IMR-90 (cell line): ENCODE data around the gene STK35. TPM values are rescaled to one million over a fixed set of nuclear protein-coding genes. Genes with fewer than 3 reads are reported as not detected.

Source experiments
- ATAC-seq: fragments of 200-7000 bp; cut with Tn5 transposase; 2 replicates; pipeline ENCODE4 v1.9.1; 2020; ENCODE audit warnings: low read depth, mild to moderate bottlenecking, moderate library complexity
- BruUV-seq: library from RNA; stranded (reverse); fragments of 400-500 nt; replicated peaks from 2 replicates; lab custom pipeline; 2021; lab: Mats Ljungman, UMichigan
- CTCF ChIA-PET: fragments of 300-600 bp; formaldehyde crosslinking; extraction: SDS; loops from one replicate; lab custom pipeline; 2021; ENCODE audit warnings: antibody characterized with exemption; lab: Yijun Ruan, JAX
- POLR2A ChIA-PET: fragments of 300-600 bp; sonication (Branson Sonifier 250); formaldehyde crosslinking; loops from one replicate; lab custom pipeline; 2022; ENCODE audit warnings: antibody characterized with exemption; ENCODE audit not compliant: unreplicated experiment; lab: Charles Lee
- DNase-seq: peaks from one replicate; pipeline ENCODE4 v3.0.0; 2013
- H2AFZ ChIP-seq: replicated peaks from 2 replicates; pipeline ENCODE3; 2013; ENCODE audit warnings: low read length, mild to moderate bottlenecking; ENCODE audit not compliant: poor library complexity
- H2AK5ac ChIP-seq: 2 replicates; pipeline ENCODE4 v1.6.1; 2013; ENCODE audit warnings: low read depth, low read length, inconsistent platforms
- H2AK9ac ChIP-seq: replicated peaks from 2 replicates; pipeline ENCODE3; 2013; ENCODE audit warnings: mild to moderate bottlenecking, low read depth, low read length, moderate library complexity; ENCODE audit not compliant: poor library complexity
- H2BK120ac ChIP-seq: 2 replicates; pipeline ENCODE4 v1.6.1; 2013; ENCODE audit warnings: low read depth, low read length, inconsistent platforms
- H2BK15ac ChIP-seq: 3 replicates; pipeline ENCODE4 v1.6.1; 2013; ENCODE audit warnings: low read depth, low read length, inconsistent platforms
- H2BK20ac ChIP-seq: 2 replicates; pipeline ENCODE4 v1.6.1; 2013; ENCODE audit warnings: low read depth, mild to moderate bottlenecking, inconsistent platforms, low read length, moderate library complexity
- H2BK5ac ChIP-seq: 2 replicates; pipeline ENCODE4 v1.6.1; 2013; ENCODE audit warnings: mild to moderate bottlenecking, low read depth, low read length, inconsistent platforms; ENCODE audit not compliant: poor library complexity, severe bottlenecking
- H3K14ac ChIP-seq: replicated peaks from 2 replicates; pipeline ENCODE4 v1.6.1; 2013; ENCODE audit warnings: low read depth, low read length, inconsistent platforms
- H3K18ac ChIP-seq: 2 replicates; pipeline ENCODE4 v1.6.1; 2013; ENCODE audit warnings: low read depth, low read length, control low read depth
- H3K23ac ChIP-seq: 2 replicates; pipeline ENCODE4 v1.6.1; 2013; ENCODE audit warnings: low read depth, low read length, inconsistent platforms
- H3K27ac ChIP-seq: 2 replicates; pipeline ENCODE4 v1.5.1; 2013; ENCODE audit warnings: mild to moderate bottlenecking, control low read depth, low read length; ENCODE audit not compliant: insufficient read depth
- H3K27me3 ChIP-seq: 2 replicates; pipeline ENCODE4 v1.6.1; 2013; ENCODE audit warnings: low read length; ENCODE audit not compliant: control insufficient read depth, insufficient read depth
- H3K36me3 ChIP-seq: 2 replicates; pipeline ENCODE4 v1.6.1; 2013; ENCODE audit warnings: low read length, mixed read lengths; ENCODE audit not compliant: control insufficient read depth, insufficient read depth
- H3K4ac ChIP-seq: 2 replicates; pipeline ENCODE4 v1.6.1; 2013; ENCODE audit warnings: low read depth, low read length, inconsistent platforms
- H3K4me1 ChIP-seq: 2 replicates; pipeline ENCODE4 v1.6.1; 2013; ENCODE audit warnings: low read length, mixed read lengths; ENCODE audit not compliant: control insufficient read depth, insufficient read depth
- H3K4me2 ChIP-seq: 2 replicates; pipeline ENCODE4 v1.6.1; 2013; ENCODE audit warnings: low read depth, mild to moderate bottlenecking, control low read depth, low read length, moderate library complexity
- H3K4me3 ChIP-seq: 2 replicates; pipeline ENCODE4 v1.5.1; 2013; ENCODE audit warnings: low read depth, mild to moderate bottlenecking, control low read depth, low read length, moderate library complexity; ENCODE audit not compliant: insufficient read depth
- H3K56ac ChIP-seq: 2 replicates; pipeline ENCODE4 v1.6.1; 2013; ENCODE audit warnings: low read length, inconsistent platforms; ENCODE audit not compliant: insufficient read depth; ENCODE audit errors: extremely low read depth
- H3K79me1 ChIP-seq, 2 experiments: 2 replicates each; pipeline ENCODE4 v1.6.1; 2013; ENCODE audit warnings: low read length in 2 of 2, inconsistent platforms in 1 of 2, low read depth in 1 of 2
- H3K9ac ChIP-seq: 2 replicates; pipeline ENCODE4 v1.6.1; 2013; ENCODE audit warnings: low read depth, low read length, control low read depth
- H3K9me1 ChIP-seq: 2 replicates; pipeline ENCODE4 v1.6.1; 2013; ENCODE audit warnings: low read length, inconsistent platforms; ENCODE audit not compliant: insufficient read depth
- H3K9me3 ChIP-seq: 2 replicates; pipeline ENCODE4 v1.6.1; 2013; ENCODE audit warnings: low read length; ENCODE audit not compliant: control insufficient read depth, insufficient read depth
- H4K20me1 ChIP-seq: 2 replicates; pipeline ENCODE4 v1.6.1; 2013; ENCODE audit warnings: low read length, inconsistent platforms; ENCODE audit not compliant: insufficient read depth
- H4K5ac ChIP-seq: 2 replicates; pipeline ENCODE4 v1.6.1; 2013; ENCODE audit warnings: mild to moderate bottlenecking, low read depth, low read length, control low read depth
- H4K8ac ChIP-seq, 2 experiments: 2 replicates each; pipeline ENCODE4 v1.6.1; 2013; ENCODE audit warnings: low read depth in 2 of 2, low read length in 2 of 2, control low read depth in 1 of 2, inconsistent platforms in 1 of 2
- H4K91ac ChIP-seq: 2 replicates; pipeline ENCODE4 v1.6.1; 2013; ENCODE audit warnings: low read depth, low read length, inconsistent platforms; ENCODE audit not compliant: insufficient read depth
- BHLHE40 ChIP-seq: fragments of 150-350 bp; IDR thresholded peaks from 2 replicates; pipeline ENCODE4 v1.6.1; 2016; ENCODE audit warnings: mild to moderate bottlenecking, low read depth, low read length
- CEBPB ChIP-seq: IDR thresholded peaks from 2 replicates; pipeline ENCODE4 v1.6.1; 2012; ENCODE audit warnings: low read depth, low read length, improper control_type of control experiment
- CTCF ChIP-seq: conservative IDR thresholded peaks from 2 replicates; pipeline ENCODE4 v1.5.1; 2012; ENCODE audit warnings: mild to moderate bottlenecking, low read depth, low read length, improper control_type of control experiment
- ELK1 ChIP-seq: fragments of 150-350 bp; IDR thresholded peaks from 2 replicates; pipeline ENCODE4 v1.6.1; 2016; ENCODE audit warnings: low read depth, mild to moderate bottlenecking, low read length, moderate library complexity, borderline replicate concordance
- FOS ChIP-seq: fragments of 150-350 bp; IDR thresholded peaks from 2 replicates; pipeline ENCODE4 v1.6.1; 2016; ENCODE audit warnings: low read depth, low read length
- NFE2L2 ChIP-seq: fragments of 150-350 bp; IDR thresholded peaks from 2 replicates; pipeline ENCODE4 v1.6.1; 2016; ENCODE audit warnings: low read depth, mild to moderate bottlenecking, low read length
- POLR2A ChIP-seq: IDR thresholded peaks from 2 replicates; pipeline ENCODE4 v1.6.1; 2012; ENCODE audit warnings: mild to moderate bottlenecking, low read depth, low read length
- RAD21 ChIP-seq: IDR thresholded peaks from 2 replicates; pipeline ENCODE4 v1.6.1; 2012; ENCODE audit warnings: low read length, improper control_type of control experiment
- RCOR1 ChIP-seq: IDR thresholded peaks from 2 replicates; pipeline ENCODE4 v1.6.1; 2012; ENCODE audit warnings: mild to moderate bottlenecking, low read length, improper control_type of control experiment; ENCODE audit not compliant: insufficient replicate concordance
- SMC3 ChIP-seq: fragments of 150-350 bp; IDR thresholded peaks from 2 replicates; pipeline ENCODE4 v1.6.1; 2016; ENCODE audit warnings: low read depth, mild to moderate bottlenecking, antibody characterized with exemption, low read length, moderate library complexity
- WGBS, 2 experiments: methylation state at CpG; one replicate each; pipeline versions ENCODE4 v1.1.5 to v1.1.7; 2013; ENCODE audit warnings: missing lambda C conversion rate in 2 of 2; ENCODE audit not compliant: insufficient read length in 1 of 2; ENCODE audit errors: extremely low coverage in 2 of 2; 5-methylcytosine and 5-hydroxymethylcytosine counted together
- dilution Hi-C: fragments of 300-500 bp; cut with HindIII; formaldehyde crosslinking; loops from one replicate; pipeline ENCODE4 v1.14.3; 2018; ENCODE audit warnings: low sequenced_read_pairs; ENCODE audit not compliant: unreplicated experiment
- in situ Hi-C: fragments of 300-500 bp; cut with MboI; formaldehyde crosslinking; loops from 3 replicates; pipeline ENCODE4 v1.14.3; 2019; ENCODE audit warnings: low sequenced_read_pairs, inconsistent platforms, mixed read lengths
- intact Hi-C: fragments of 100-400 bp; cut with micrococcal nuclease; formaldehyde crosslinking; loops from 2 replicates; pipeline ENCODE4 v1.10.0; 2022
- polyA plus RNA-seq, 3 experiments: library from polyadenylated mRNA; depleted of rRNA; stranded (reverse); fragments of >200 nt; gene quantifications; 2 replicates each; pipeline ENCODE4 v1.2.3, GENCODE V29; 2012; ENCODE audit warnings: low replicate concordance in 1 of 3
- total RNA-seq: library from RNA; depleted of rRNA; stranded (reverse); fragments of >200 nt; gene quantifications from 2 replicates; pipeline ENCODE4 v1.2.3, GENCODE V29; 2012

Gene STK35
- total and polyA plus RNA-seq, 2 of the 4 experiments (the other 2 are of a cell fraction) = 11.1 to 12.0 TPM

GRCh38 chr20:2136275-2136674, 34.6 kb downstream of the STK35 start:
- no peak overlapping the region for H2AK9ac ChIP-seq
- H3K4me1 ChIP-seq = peaks cover 50% of the 10 kb centered on the region
- no peak overlapping the region for H4K5ac ChIP-seq
- no peak overlapping the region for H2BK20ac ChIP-seq
- no peaks in the 10 kb centered on the region for H3K36me3 ChIP-seq
- H3K27me3 ChIP-seq = no peaks in the 10 kb centered on the region
- H2AFZ ChIP-seq = no peak overlapping the region
- peak overlapping the region; percentile 94 for H2BK5ac ChIP-seq
- H2AK5ac ChIP-seq = no peak overlapping the region; the same call in 1 of the 2 replicates
- WGBS, 2 experiments = 100% methylated on average over 2 of the region's 4 CpGs; no CpG with 5 or more reads in 1 of the 2 experiments
- CTCF ChIA-PET = no interaction called here
- ATAC-seq (no peak), DNase-seq (no peak)
- H3K9me1 ChIP-seq = peaks cover 34% of the 10 kb centered on the region
- H3K9ac ChIP-seq = no peak overlapping the region
- in situ Hi-C loops = no loop called here
- H3K18ac ChIP-seq = peak overlapping the region; percentile 9; the same call in 1 of the 2 replicates
- H4K91ac ChIP-seq = no peak overlapping the region; the same call in 1 of the 2 replicates
- no peak overlapping the region for H2BK120ac ChIP-seq
- peak overlapping the region in 1 of 2 experiments; percentile 35; a peak in 1 of 4 replicates for H4K8ac ChIP-seq
- H3K4ac ChIP-seq = no peak overlapping the region
- peaks cover 61 to 92% of the 10 kb centered on the region in 2 experiments for H3K79me1 ChIP-seq
- H3K4me2 ChIP-seq = no peak overlapping the region
- intact Hi-C loops = loop anchor here (5.0 kb wide), 1 partner anchor 34 kb away; the partner anchor contains the start of gene STK35
- dilution Hi-C loops = no loop called here
- no TSS peak for BruUV-seq
- peaks cover 56% of the 10 kb centered on the region for H4K20me1 ChIP-seq
- no peak overlapping the region for H3K14ac ChIP-seq
- no peaks in the 10 kb centered on the region for H3K9me3 ChIP-seq
- POLR2A ChIA-PET = no interaction called here
- no peak overlapping the region; the same call in 1 of the 2 replicates for H3K23ac ChIP-seq
- no peak overlapping the region for H3K27ac ChIP-seq
- no peak overlapping the region for H3K56ac ChIP-seq
- no peak overlapping the region for H3K4me3 ChIP-seq
- TF ChIP-seq POLR2A (no peak), SMC3 (no peak), RCOR1 (no peak), RAD21 (no peak), ELK1 (no peak), CEBPB (no peak), CTCF (no peak), NFE2L2 (no peak), FOS (no peak), BHLHE40 (no peak)
- no peak overlapping the region for H2BK15ac ChIP-seq
